GM12878 (cell line): ENCODE results near the gene UNC93B1. TPM values are rescaled to one million over a fixed set of nuclear protein-coding genes. Genes with fewer than 3 reads are reported as not detected.

Experiments used
- ATAC-seq: fragments of 200-7000 bp; cut with Tn5 transposase; 3 replicates; pipeline ENCODE4 v1.9.1; 2020; ENCODE audit warnings: mild to moderate bottlenecking, moderate library complexity
- BruUV-seq: library from RNA; stranded (reverse); fragments of 400-500 nt; replicated peaks from 2 replicates; lab custom pipeline; 2021; lab: Mats Ljungman, UMichigan
- CTCF ChIA-PET: fragments of 300-600 bp; sonication (Branson Sonifier 250); formaldehyde crosslinking; extraction: SDS; loops from one replicate; lab custom pipeline; 2021; ENCODE audit warnings: inconsistent platforms; lab: Yijun Ruan, JAX
- POLR2A ChIA-PET: fragments of 350-600 bp; formaldehyde crosslinking; extraction: SDS; loops from one replicate; lab custom pipeline; 2021; ENCODE audit warnings: inconsistent platforms; lab: Charles Lee
- RAD21 ChIA-PET: fragments of 300-600 bp; sonication (Branson Sonifier 250); formaldehyde crosslinking; loops from one replicate; lab custom pipeline; 2023; ENCODE audit warnings: antibody characterized with exemption; ENCODE audit not compliant: unreplicated experiment; lab: Charles Lee
- SMC1A ChIA-PET: fragments of 300-600 bp; sonication (Branson Sonifier 250); formaldehyde crosslinking; loops from one replicate; lab custom pipeline; 2023; ENCODE audit not compliant: unreplicated experiment, uncharacterized antibody; lab: Charles Lee
- DNase-seq: peaks from one replicate; pipeline ENCODE4 v3.0.0-alpha.2; 2011; ENCODE audit warnings: low read depth, low spot score
- FAIRE-seq: peaks from 3 replicates; lab custom pipeline; 2011; peaks lifted over from hg19 to GRCh38; lab: Jason Lieb, UNC
- H2AFZ ChIP-seq: 2 replicates; pipeline ENCODE4 v1.6.0; 2011; ENCODE audit warnings: low read depth, low read length, control low read depth; ENCODE audit not compliant: control insufficient read depth
- H3K27ac ChIP-seq: 2 replicates; pipeline ENCODE4 v1.5.1; 2011; ENCODE audit warnings: control low read depth; ENCODE audit not compliant: control insufficient read depth, insufficient read depth
- H3K27me3 ChIP-seq, 2 experiments: replicated peaks in 1 of 2; 2 replicates each; pipeline versions ENCODE4 v1.6.0 to v1.6.1; 2011; ENCODE audit warnings: low read length in 1 of 2; ENCODE audit not compliant: control insufficient read depth in 2 of 2, insufficient read depth in 2 of 2
- H3K36me3 ChIP-seq, 2 experiments: 2 replicates each; pipeline ENCODE4 v1.5.1; 2011; ENCODE audit warnings: low read length in 1 of 2; ENCODE audit not compliant: control insufficient read depth in 2 of 2, insufficient read depth in 2 of 2
- H3K4me1 ChIP-seq: 2 replicates; pipeline ENCODE4 v1.6.1; 2011; ENCODE audit warnings: mild to moderate bottlenecking, low read length, moderate library complexity, mixed read lengths; ENCODE audit not compliant: control insufficient read depth, insufficient read depth
- H3K4me2 ChIP-seq: 2 replicates; pipeline ENCODE4 v1.6.0; 2011; ENCODE audit warnings: control low read depth; ENCODE audit not compliant: control insufficient read depth, insufficient read depth
- H3K4me3 ChIP-seq: fragments of 200-600 bp; sonication (generic); 2 replicates; pipeline ENCODE4 v1.5.1; 2016
- H3K79me2 ChIP-seq: 2 replicates; pipeline ENCODE4 v1.6.0; 2011; ENCODE audit warnings: low read length; ENCODE audit not compliant: control insufficient read depth, insufficient read depth
- H3K9ac ChIP-seq: 2 replicates; pipeline ENCODE4 v1.8.0; 2011; ENCODE audit warnings: low read length, control low read depth, mixed read lengths; ENCODE audit not compliant: control insufficient read depth, insufficient read depth
- H3K9me3 ChIP-seq: replicated peaks from 3 replicates; pipeline ENCODE4 v1.5.1; 2011; ENCODE audit warnings: mild to moderate bottlenecking, low read length; ENCODE audit not compliant: control insufficient read depth, insufficient read depth
- H4K20me1 ChIP-seq: 2 replicates; pipeline ENCODE4 v1.6.0; 2011; ENCODE audit not compliant: control insufficient read depth, insufficient read depth
- KDM1A ChIP-seq: fragments of 200-600 bp; sonication (generic); IDR thresholded peaks from 2 replicates; pipeline ENCODE4 v1.6.1; 2016; ENCODE audit warnings: borderline replicate concordance
- ZNF207 ChIP-seq: fragments of 450-650 bp; IDR thresholded peaks from 2 replicates; pipeline ENCODE4 v1.6.1; 2014; ENCODE audit warnings: antibody characterized with exemption, mild to moderate bottlenecking, borderline replicate concordance
- WGBS: methylation state at CpG from one replicate; pipeline ENCODE4 v1.1.6; 2016; ENCODE audit warnings: low lambda C conversion rate; ENCODE audit not compliant: insufficient replicate concordance, insufficient coverage; ENCODE audit errors: missing lambda C conversion rate; 5-methylcytosine and 5-hydroxymethylcytosine counted together
- in situ Hi-C: fragments of 300-500 bp; cut with MboI; formaldehyde crosslinking; loops from 9 replicates; pipeline ENCODE4 v1.14.3; 2018; ENCODE audit warnings: mixed read lengths
- intact Hi-C: fragments of 100-400 bp; cut with micrococcal nuclease; formaldehyde crosslinking; loops from one replicate; pipeline ENCODE4 v1.14.2; 2022; ENCODE audit not compliant: unreplicated experiment
- polyA plus RNA-seq, 11 experiments: library from polyadenylated mRNA; depleted of rRNA in 4 of 11; unstranded in 6 of 11; stranded (reverse) in 5 of 11; fragments of >200 nt; fragmentation: Nextera tagmentation in 4 of 11; fragmentation: Illumina TruSeq in 1 of 11; extraction: Ambion mirVana in 4 of 11; extraction: Trizol in 1 of 11; gene quantifications; 1 replicate in 1 of 11; 2 replicates in 10 of 11; pipeline versions ENCODE4 v1.2.1 to v1.2.3, GENCODE V29; 2011 to 2016; ENCODE audit warnings: inconsistent platforms in 2 of 11, missing spikeins in 2 of 11, low read depth in 1 of 11
- total RNA-seq, 4 experiments: library from RNA; depleted of rRNA in 3 of 4; stranded (reverse); fragments of >200 nt in 3 of 4; fragmentation: Illumina TruSeq in 1 of 4; extraction: Trizol in 1 of 4; gene quantifications; 2 replicates each; pipeline versions ENCODE4 v1.2.1 to v1.2.3, GENCODE V29; 2013 to 2021
- TF ChIP-seq, protein P1 (sequence below): fragments of 450-650 bp; IDR thresholded peaks from 2 replicates; pipeline ENCODE4 v1.6.1; 2017; ENCODE audit warnings: mild to moderate bottlenecking, low read depth, inconsistent platforms; ENCODE audit not compliant: poor library complexity, severe bottlenecking

The UNC93B1 gene
- total and polyA plus RNA-seq, 10 of the 15 experiments (the other 5 are each of a cell fraction or from before 2014, with no cell fraction given) = 1.3 to 79.7 (median 36.3) TPM

DNA sequence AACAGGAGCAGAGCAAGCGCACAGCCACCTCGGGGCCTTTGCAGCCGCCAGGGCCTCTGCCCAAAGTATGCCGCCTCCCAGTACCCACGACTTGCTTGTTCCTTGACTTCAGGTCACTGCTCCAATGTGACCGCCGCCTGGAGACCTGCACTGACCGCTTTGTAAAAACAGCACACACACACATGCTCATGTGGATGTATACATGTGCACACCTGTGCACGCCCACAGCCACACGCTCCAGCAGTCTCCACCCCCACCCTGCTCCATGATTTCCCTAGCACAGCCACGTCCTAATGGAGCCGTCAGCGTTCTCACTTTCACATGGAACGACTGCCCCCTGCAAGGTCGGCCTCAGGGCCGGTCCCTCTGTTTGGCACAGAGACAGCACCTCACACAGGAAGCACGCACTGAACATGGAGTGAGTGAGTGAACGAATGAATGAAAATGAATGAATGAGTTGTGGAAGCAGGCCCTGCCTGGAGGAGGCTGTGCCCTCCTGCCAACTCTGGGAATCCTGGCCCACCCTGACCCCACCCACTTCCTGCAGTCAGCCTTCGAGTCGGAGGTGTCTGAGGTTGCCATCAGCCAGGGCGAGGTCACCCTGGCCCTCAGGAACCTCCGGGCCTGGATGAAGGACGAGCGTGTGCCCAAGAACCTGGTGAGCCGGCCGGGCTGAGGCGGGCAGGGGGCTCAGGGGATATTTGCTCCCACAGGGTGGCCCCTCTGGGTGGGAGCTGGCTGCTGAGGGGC lies 14.3 kb upstream of the UNC93B1 start:
- Histone ChIP-seq H2AFZ (no peak overlapping the region), H3K36me3 (no peaks in the 10 kb centered on the region), H4K20me1 (no peaks in the 10 kb centered on the region), H3K79me2 (no peaks in the 10 kb centered on the region), H3K27ac (no peak overlapping the region), H3K4me3 (no peak overlapping the region), H3K4me2 (no peak overlapping the region), H3K9ac (no peak overlapping the region), H3K4me1 (no peaks in the 10 kb centered on the region), H3K9me3 (no peaks in the 10 kb centered on the region), H3K27me3 (no peaks in the 10 kb centered on the region; a peak in 1 of 4 replicates)
- intact Hi-C loops = no loop called here
- no peak for TF ChIP-seq ZNF207
- TF ChIP-seq KDM1A = no peak
- TF ChIP-seq, protein P1, sequence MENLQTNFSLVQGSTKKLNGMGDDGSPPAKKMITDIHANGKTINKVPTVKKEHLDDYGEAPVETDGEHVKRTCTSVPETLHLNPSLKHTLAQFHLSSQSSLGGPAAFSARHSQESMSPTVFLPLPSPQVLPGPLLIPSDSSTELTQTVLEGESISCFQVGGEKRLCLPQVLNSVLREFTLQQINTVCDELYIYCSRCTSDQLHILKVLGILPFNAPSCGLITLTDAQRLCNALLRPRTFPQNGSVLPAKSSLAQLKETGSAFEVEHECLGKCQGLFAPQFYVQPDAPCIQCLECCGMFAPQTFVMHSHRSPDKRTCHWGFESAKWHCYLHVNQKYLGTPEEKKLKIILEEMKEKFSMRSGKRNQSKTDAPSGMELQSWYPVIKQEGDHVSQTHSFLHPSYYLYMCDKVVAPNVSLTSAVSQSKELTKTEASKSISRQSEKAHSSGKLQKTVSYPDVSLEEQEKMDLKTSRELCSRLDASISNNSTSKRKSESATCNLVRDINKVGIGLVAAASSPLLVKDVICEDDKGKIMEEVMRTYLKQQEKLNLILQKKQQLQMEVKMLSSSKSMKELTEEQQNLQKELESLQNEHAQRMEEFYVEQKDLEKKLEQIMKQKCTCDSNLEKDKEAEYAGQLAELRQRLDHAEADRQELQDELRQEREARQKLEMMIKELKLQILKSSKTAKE = no peak
- no peak for ATAC-seq
- in situ Hi-C loops = no loop called here
- 46% methylated on average over 27 of the region's 27 CpGs for WGBS
- CTCF ChIA-PET = no interaction called here
- SMC1A ChIA-PET = no interaction called here
- no TSS peak for BruUV-seq
- RAD21 ChIA-PET = no interaction called here
- POLR2A ChIA-PET = no interaction called here
- no peak for DNase-seq
- FAIRE-seq = no peak
